COLO829 (cell line): ENCODE measurements around the gene CARD18.
"Not testable (repeated sequence)": the region's sequence is repeated elsewhere in the genome, so short reads cannot be mapped to it uniquely, and the experiment has no call there.

Experiments used
- DNase-seq: peaks from one replicate; pipeline ENCODE4 v3.0.0; 2012; ENCODE audit warnings: low spot score

Gene CARD18

DNA sequence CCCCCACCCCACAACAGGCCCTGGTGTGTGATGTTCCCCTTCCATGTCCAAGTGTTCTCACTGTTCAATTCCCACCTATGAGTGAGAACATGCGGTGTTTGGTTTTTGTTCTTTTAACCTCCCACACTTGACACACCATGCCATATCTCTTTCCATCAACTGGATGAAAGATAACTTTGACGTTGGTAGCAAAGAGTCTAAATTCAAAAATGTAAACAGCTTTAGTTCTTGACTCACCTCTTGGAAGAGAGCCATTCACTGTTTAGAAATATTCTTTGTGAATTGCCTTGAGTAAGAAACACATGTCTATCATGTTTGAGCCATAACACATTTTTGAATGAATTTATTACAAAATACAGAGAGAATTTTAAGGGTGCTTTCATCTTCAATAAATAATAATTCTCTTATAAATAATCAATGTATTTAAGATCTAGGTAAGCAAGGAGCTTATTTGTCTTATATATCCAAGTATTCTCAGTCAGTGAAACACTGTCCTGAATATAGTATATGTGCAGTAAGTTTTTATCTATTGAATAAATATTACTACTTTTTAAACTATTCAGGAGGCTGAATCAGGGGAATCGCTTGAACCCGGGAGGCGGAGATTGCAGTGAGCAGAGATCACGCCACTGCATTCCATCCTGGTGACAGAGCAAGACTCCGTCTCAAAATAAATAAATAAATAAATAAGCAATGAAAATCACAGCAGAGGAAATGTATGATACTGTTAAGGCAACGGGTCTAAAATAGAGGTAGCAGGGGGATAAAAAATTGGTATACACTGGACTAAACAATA, 6.7 kb downstream of the CARD18 start:
- DNase-seq = no peak

- no peak for DNase-seq
Observed at GRCh38 chr11:105130189-105130813, 9.3 kb downstream of the CARD18 start.

DNA sequence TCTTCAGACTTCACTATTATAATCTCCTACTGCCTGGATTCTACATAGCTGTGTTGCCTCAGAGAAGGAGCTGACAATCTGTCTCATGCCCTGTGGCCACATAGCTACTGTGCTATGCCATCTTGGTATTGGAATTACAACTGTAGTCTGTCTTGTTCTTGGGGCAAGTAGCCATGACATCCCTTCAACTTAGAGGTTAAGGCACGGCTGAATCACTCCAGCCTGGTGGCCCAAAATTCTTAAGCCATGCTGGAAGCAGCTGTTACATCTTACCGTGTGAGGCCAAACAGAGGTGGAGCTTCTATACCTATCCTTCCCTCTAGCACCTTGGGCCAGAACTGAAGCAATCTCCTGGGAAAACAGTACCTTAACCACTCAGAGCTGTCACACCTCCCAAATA, 14.8 kb downstream of the CARD18 start:
- DNase-seq = no peak

DNA sequence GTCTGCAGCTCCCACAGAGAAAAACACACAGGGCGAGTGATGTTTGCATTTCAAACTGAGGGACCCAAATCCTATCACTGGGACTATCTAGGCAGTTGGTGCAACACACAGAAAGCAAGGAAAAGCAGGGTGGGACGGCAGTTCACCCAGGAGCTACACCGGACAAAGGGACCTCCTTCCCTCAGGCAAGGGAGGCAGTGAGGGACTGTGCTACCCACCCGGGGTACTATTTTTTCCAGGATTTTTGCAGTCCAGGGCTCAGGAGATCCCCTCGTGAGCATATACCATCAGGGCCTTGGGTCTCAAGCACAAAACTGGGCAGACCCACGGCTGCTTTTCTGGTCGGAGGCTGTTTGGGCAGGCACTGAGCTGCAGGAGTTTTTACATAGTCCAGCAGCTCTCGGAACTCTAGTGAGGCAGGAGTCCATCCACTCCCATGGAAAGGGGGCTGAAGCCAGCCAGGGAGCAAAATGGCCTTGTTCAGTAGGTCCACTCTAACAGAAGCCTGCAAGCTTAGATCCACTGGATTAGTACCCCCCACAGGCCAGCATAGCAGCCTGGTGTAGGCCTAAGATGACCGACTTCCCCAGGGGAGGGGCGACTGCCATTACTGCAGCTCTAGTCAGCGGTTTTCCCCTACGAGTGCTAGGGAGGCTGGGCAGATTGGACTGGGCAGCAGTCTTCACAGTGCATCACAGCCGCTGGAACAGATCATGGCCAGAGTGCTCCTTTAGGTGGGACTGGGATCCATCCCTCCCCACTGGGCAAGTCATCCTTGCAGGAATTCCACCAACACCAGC, 28.2 kb downstream of the CARD18 start:
- no peak for DNase-seq

DNA sequence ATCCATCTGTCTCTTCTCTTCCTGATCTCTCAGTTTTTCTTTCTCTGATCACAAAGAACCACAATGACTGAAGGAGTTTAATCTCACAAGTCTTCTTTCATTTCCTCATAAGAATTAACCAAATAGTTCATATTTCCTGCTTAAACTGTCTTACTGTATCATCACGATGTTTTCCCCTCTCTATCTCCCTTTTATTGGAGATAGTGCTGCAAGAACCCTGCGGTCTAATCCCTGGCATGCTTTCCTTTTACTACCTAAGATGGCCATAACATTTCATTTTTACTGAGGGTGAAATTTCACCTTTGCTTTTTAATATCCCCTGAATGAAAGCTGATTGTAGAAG, 28.9 kb downstream of the CARD18 start:
- DNase-seq = no peak

- DNase-seq = no peak
Observed at GRCh38 chr11:105109855-105110687, 29.5 kb downstream of the CARD18 start.

DNA sequence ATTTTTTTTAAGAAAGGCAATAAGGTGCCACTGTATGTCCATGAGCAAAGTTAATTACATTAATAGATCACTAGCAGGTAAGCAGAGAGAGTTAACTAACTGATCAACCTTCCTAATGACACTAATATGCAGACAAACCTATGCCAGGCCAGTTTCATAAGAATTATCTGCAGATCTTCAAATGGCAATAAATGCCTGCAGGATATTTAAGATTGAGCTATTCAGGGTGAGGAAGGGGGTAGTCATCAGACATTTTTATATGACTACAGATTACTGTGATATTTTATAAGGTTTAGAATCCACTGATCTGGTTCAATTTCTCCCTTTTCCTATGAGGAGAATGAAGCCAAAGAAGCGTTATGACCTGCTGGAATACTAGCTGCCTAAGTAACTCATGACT, 30.2 kb downstream of the CARD18 start:
- DNase-seq = no peak

GRCh38 chr11:105108247-105108646, 31.3 kb downstream of the CARD18 start:
- DNase-seq = no peak

DNA sequence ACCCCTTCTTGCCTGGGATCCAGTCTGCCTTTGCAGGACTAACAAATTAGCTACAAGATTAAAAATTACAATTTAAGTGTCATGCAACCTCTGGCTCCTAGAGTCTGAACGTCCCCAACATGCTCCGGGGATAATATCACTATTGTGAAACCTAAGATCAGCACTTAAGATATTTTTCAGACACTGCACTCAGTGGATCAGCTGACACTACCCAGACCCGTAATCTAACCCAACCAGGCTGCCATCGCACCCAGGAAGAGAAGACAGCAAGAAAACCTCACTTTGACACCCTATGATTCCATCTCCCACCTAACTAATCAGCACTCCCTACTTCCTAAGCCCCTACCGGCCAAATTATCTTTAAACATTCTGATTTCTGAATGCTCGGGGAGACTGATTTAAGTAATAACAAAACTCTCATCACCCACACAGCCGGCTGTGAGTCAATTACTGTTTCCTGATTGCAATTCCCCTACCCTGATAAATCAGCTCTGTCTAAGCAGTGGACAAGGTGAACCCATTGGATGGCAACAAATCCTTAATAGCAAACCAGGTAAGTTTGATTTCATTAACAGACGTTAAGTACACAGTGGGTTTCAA, 32.2 kb downstream of the CARD18 start:
- DNase-seq = not testable (repeated sequence)

DNA sequence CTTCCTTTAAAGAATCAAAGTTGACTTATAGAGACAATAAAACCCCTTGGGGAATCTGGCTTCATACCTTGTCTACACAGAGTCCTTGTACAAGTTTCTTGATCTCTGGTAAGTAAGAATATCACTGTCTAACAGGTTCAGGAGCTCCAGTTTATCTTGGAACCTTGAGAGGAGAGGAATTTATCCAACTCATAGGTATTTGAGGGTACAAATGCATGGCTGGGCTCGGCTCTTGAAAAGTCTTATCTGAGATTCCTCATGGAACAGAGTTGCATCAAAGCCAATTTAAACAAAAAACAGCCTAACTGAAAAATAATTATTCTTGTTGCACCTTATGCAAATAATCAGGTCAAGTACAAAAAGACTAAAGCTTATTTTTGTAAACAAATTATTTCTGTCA, 33.4 kb downstream of the CARD18 start:
- DNase-seq = no peak

GRCh38 chr11:105104292-105104691, 35.3 kb downstream of the CARD18 start:
- DNase-seq = no peak

- no peak for DNase-seq
Observed at GRCh38 chr11:105103336-105103735, 36.2 kb downstream of the CARD18 start.

DNA sequence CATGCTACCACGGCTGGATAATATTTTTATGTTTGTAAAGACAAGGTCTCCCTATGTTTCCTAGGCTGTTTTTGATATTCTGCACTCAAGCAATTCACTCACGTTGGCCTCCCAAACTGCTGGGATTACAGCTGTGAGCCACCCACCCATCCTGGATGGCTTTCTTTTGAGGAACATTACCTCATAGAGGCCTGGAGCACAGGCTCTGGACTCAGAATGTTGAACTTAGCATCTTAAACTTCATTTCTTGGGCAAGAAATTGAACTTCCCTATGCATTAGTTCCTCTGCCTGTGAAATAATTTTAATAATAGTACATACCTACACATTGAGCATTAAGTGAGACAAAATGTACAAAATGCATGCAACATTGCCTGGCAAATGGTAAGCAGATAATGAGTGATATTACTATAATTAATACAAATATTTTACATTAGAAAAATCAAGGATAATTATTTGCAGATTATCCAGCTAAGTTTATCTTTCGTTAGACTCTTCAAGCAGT, 37.4 kb downstream of the CARD18 start:
- not testable (repeated sequence) for DNase-seq

DNA sequence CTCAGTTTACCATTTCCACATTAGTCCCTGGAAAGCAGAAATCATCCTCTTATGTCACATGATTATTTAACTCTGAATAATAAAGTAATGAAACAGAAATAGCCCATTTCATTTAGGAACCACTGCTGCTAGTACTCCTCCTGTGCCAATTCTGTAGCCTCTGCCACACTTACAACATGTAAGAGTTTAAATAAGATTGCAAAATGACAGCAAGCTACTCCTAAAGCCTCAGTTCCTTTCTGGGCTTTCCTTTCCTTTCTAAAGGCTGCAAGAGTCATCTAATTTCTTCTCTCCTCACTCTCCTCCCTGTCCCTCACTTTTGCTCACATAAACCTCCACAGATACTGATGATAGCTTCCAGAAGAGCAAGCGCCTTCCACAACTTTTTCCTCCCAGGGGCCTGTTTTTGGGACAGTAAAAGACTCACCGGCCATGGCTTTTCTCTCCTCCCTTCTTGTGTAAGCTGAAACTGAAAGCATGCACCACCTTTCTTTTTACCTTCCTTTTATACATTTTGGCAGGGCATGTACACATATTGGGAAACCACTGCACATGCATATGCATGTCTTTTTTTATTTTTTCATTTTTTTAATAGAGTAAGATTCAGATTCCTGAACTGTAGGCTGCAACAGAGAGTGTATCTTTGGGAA, 38.5 kb downstream of the CARD18 start:
- DNase-seq = no peak

GRCh38 chr11:105100206-105100605, 39.4 kb downstream of the CARD18 start:
- no peak for DNase-seq

DNA sequence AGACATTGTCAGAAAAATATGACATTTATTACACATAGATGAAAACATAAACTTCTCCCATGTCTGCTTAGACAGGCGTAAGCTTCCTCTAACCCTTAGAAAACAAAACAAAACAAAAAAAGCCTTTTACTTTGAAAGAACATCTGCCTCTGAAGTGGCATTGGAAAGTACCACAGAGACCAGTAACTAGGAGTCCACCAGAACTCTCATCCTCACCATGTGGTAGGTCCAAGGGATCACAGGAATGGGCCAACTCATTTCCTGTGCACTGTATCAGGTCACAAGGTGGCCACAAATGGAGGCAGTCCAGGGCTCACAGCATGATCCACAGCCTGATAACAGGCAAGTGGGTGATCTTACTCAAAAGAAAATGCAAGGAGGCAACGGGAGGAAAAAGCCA, 40.0 kb downstream of the CARD18 start:
- not testable (repeated sequence) for DNase-seq

- DNase-seq = peak; percentile 40
Observed at GRCh38 chr11:105092256-105093239, 47.0 kb downstream of the CARD18 start.
